ENCODE results near the gene PCLAF.
"Not testable (repeated sequence)": the region's sequence is repeated elsewhere in the genome, so short reads cannot be mapped to it uniquely, and the experiment has no call there.

DNA sequence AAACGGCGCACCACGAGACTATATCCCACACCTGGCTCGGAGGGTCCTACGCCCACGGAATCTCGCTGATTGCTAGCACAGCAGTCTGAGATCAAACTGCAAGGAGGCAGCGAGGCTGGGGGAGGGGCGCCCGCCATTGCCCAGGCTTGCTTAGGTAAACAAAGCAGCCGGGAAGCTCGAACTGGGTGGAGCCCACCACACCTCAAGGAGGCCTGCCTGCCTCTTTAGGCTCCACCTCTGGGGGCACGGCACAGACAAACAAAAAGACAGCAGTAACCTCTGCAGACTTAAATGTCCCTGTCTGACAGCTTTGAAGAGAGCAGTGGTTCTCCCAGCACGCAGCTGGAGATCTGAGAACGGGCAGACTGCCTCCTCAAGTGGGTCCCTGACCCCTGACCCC, 54.3 kb downstream of the PCLAF start:
- not testable (repeated sequence) for TF ChIP-seq CTCF (IDR thresholded peaks at IDR 0.05; ENCODE audit: extremely low read depth in 1 of 2, insufficient read depth in 1 of 2, low read depth in 1 of 2, low read length in 2 of 2); EZH2 (IDR thresholded peaks at IDR 0.05; ENCODE audit: borderline replicate concordance, low read depth, low read length, severe bottlenecking); JUN (IDR thresholded peaks at IDR 0.05; ENCODE audit: borderline replicate concordance, insufficient read depth, insufficient read length, low read depth); POLR2A (IDR thresholded peaks at IDR 0.05; ENCODE audit: low read depth, low read length); POLR2AphosphoS5 (IDR thresholded peaks at IDR 0.05; ENCODE audit: insufficient read depth, low read depth, low read length)

All from endothelial cell of umbilical vein (primary cell).